Vagina (tissue), 2 donors: ENCODE data around the gene ZNF30.
"Not testable (repeated sequence)": the region's sequence is repeated elsewhere in the genome, so short reads cannot be mapped to it uniquely, and the experiment has no call there.

Source experiments
- CTCF ChIP-seq, 3 experiments: fragments of 450-650 bp in 2 of 3; fragments of 200-600 bp in 1 of 3; sonication (generic) in 1 of 3; IDR thresholded peaks; one replicate each; pipeline ENCODE4 v1.5.1; 2017 to 2019; ENCODE audit warnings: antibody characterized with exemption in 3 of 3, mild to moderate bottlenecking in 2 of 3, moderate library complexity in 2 of 3
- POLR2A ChIP-seq, 2 donors: fragments of 450-650 bp; IDR thresholded peaks; one replicate each; pipeline ENCODE4 v1.6.1; 2017; ENCODE audit warnings: antibody characterized with exemption in 2 of 2, mild to moderate bottlenecking in 2 of 2, moderate library complexity in 2 of 2
- POLR2AphosphoS5 ChIP-seq, 2 donors: sonication (generic); formaldehyde crosslinking; IDR thresholded peaks; one replicate each; pipeline ENCODE4 v1.9.0; 2017; ENCODE audit warnings: antibody characterized with exemption in 2 of 2, mild to moderate bottlenecking in 2 of 2, low read depth in 1 of 2; ENCODE audit not compliant: insufficient read depth in 1 of 2

- TF ChIP-seq CTCF (IDR thresholded peaks at IDR 0.05); POLR2A (IDR thresholded peaks at IDR 0.05); POLR2AphosphoS5 (IDR thresholded peaks at IDR 0.05; ENCODE audit: insufficient read depth in 1 of 2, low read depth in 1 of 2): not testable (repeated sequence)
Observed at GRCh38 chr19:34970185-34970780, 43.6 kb downstream of the ZNF30 start.
